ENCODE data around the gene C19orf73. TPM values are rescaled to one million over a fixed set of nuclear protein-coding genes. Genes with fewer than 3 reads are reported as not detected.

C19orf73 gene
- total and polyA plus RNA-seq, 9 of the 15 experiments (the other 6 are each of a cell fraction or from before 2014, with no cell fraction given): 0.08 to 7.4 (median 1.4) TPM

DNA sequence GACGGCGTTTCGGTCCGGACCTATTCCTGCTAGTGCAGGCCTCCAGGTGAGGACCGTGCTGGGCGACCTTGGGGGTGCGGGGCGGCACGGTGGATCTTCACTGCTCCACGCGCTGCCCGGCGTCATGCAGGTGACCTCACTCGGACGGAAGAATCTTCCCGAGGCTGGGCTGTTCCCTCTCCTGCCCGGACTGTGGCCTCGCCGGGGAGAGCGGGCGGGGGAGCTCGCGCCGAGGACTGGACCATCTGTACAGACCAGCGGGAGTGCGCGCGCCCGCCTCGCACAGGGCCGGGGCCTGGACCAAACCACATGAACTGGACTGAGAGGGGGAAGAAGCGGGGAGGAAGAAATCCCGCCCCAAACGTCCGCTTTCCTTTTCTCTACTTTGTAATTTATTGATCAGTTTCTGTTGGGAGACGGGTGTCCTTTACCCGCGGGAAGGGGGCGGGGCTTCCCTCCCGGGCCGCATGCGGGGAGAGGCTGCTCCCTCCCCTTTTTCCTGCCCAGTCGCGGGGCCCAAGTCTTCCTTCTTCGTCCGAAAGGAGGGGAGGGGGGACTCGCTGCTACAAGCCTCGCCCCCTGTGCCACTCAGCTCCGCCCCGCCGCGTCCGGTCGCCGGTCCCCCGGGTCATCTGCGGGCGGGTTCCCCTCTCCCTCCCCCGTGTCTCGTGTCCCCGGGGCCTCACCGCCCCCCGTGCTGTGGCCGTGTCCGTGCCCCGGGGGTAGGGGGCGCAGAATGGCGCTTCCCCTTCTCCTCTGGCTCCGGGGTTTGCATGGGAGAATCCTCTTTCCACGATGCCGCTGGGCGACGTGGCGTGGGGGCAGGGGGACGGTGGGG, 31.4 kb upstream of the C19orf73 start (continued):
- TF ChIP-seq, protein P1, sequence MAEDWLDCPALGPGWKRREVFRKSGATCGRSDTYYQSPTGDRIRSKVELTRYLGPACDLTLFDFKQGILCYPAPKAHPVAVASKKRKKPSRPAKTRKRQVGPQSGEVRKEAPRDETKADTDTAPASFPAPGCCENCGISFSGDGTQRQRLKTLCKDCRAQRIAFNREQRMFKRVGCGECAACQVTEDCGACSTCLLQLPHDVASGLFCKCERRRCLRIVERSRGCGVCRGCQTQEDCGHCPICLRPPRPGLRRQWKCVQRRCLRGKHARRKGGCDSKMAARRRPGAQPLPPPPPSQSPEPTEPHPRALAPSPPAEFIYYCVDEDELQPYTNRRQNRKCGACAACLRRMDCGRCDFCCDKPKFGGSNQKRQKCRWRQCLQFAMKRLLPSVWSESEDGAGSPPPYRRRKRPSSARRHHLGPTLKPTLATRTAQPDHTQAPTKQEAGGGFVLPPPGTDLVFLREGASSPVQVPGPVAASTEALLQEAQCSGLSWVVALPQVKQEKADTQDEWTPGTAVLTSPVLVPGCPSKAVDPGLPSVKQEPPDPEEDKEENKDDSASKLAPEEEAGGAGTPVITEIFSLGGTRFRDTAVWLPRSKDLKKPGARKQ (CRISPR knock-in tag; IDR thresholded peaks at IDR 0.05): no peak
- TF ChIP-seq, protein P2, sequence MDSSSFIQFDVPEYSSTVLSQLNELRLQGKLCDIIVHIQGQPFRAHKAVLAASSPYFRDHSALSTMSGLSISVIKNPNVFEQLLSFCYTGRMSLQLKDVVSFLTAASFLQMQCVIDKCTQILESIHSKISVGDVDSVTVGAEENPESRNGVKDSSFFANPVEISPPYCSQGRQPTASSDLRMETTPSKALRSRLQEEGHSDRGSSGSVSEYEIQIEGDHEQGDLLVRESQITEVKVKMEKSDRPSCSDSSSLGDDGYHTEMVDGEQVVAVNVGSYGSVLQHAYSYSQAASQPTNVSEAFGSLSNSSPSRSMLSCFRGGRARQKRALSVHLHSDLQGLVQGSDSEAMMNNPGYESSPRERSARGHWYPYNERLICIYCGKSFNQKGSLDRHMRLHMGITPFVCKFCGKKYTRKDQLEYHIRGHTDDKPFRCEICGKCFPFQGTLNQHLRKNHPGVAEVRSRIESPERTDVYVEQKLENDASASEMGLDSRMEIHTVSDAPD (CRISPR knock-in tag; IDR thresholded peaks at IDR 0.05): no peak
- TF ChIP-seq HMGN3 (IDR thresholded peaks at IDR 0.05; ENCODE audit: borderline replicate concordance, extremely low read depth, insufficient read length, low read depth, low read length) (peak; percentile 88), ZNF707 (CRISPR knock-in tag; conservative IDR thresholded peaks at IDR 0.05) (no peak), GATAD2B (IDR thresholded peaks at IDR 0.05; ENCODE audit: borderline replicate concordance) (no peak), HNRNPLL (IDR thresholded peaks at IDR 0.05; ENCODE audit: low read depth, low read length, poor library complexity, severe bottlenecking) (peak; percentile 36), CXXC5 (CRISPR knock-in tag; IDR thresholded peaks at IDR 0.05) (peak; percentile 84), HNRNPL (IDR thresholded peaks at IDR 0.05; ENCODE audit: low read depth, low read length) (no peak; the same call in 1 of the 2 replicates), CEBPG (CRISPR knock-in tag; IDR thresholded peaks at IDR 0.05) (no peak; the same call in 1 of the 2 replicates), CEBPG (tag; conservative IDR thresholded peaks at IDR 0.05 in 1 of 2, IDR thresholded peaks at IDR 0.05 in 1 of 2) (no peak), MYNN (IDR thresholded peaks at IDR 0.05) (no peak; the same call in 1 of the 2 replicates), MYNN (CRISPR knock-in tag; IDR thresholded peaks at IDR 0.05) (no peak), ZFX (CRISPR knock-in tag; IDR thresholded peaks at IDR 0.05) (peak; percentile 71)
- TF ChIP-seq, protein P3, sequence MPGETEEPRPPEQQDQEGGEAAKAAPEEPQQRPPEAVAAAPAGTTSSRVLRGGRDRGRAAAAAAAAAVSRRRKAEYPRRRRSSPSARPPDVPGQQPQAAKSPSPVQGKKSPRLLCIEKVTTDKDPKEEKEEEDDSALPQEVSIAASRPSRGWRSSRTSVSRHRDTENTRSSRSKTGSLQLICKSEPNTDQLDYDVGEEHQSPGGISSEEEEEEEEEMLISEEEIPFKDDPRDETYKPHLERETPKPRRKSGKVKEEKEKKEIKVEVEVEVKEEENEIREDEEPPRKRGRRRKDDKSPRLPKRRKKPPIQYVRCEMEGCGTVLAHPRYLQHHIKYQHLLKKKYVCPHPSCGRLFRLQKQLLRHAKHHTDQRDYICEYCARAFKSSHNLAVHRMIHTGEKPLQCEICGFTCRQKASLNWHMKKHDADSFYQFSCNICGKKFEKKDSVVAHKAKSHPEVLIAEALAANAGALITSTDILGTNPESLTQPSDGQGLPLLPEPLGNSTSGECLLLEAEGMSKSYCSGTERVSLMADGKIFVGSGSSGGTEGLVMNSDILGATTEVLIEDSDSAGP (CRISPR knock-in tag; IDR thresholded peaks at IDR 0.05): peak; percentile 57; the same call in 1 of the 2 replicates
- TF ChIP-seq, protein P4, sequence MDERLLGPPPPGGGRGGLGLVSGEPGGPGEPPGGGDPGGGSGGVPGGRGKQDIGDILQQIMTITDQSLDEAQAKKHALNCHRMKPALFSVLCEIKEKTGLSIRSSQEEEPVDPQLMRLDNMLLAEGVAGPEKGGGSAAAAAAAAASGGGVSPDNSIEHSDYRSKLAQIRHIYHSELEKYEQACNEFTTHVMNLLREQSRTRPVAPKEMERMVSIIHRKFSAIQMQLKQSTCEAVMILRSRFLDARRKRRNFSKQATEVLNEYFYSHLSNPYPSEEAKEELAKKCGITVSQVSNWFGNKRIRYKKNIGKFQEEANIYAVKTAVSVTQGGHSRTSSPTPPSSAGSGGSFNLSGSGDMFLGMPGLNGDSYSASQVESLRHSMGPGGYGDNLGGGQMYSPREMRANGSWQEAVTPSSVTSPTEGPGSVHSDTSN (CRISPR knock-in tag; IDR thresholded peaks at IDR 0.05; ENCODE audit: low read depth): no peak
- TF ChIP-seq, protein P4 (tag; conservative IDR thresholded peaks at IDR 0.05; ENCODE audit: low read depth): peak; percentile 61
- TF ChIP-seq, protein P5, sequence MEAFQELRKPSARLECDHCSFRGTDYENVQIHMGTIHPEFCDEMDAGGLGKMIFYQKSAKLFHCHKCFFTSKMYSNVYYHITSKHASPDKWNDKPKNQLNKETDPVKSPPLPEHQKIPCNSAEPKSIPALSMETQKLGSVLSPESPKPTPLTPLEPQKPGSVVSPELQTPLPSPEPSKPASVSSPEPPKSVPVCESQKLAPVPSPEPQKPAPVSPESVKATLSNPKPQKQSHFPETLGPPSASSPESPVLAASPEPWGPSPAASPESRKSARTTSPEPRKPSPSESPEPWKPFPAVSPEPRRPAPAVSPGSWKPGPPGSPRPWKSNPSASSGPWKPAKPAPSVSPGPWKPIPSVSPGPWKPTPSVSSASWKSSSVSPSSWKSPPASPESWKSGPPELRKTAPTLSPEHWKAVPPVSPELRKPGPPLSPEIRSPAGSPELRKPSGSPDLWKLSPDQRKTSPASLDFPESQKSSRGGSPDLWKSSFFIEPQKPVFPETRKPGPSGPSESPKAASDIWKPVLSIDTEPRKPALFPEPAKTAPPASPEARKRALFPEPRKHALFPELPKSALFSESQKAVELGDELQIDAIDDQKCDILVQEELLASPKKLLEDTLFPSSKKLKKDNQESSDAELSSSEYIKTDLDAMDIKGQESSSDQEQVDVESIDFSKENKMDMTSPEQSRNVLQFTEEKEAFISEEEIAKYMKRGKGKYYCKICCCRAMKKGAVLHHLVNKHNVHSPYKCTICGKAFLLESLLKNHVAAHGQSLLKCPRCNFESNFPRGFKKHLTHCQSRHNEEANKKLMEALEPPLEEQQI (IDR thresholded peaks at IDR 0.05): no peak

Data from K562 (cell line).